ENCODE results near the gene CACNA1C.
"Not testable (repeated sequence)": the region's sequence is repeated elsewhere in the genome, so short reads cannot be mapped to it uniquely, and the experiment has no call there.

CACNA1C gene

GRCh38 chr12:2110849-2111566, 58.2 kb downstream of the CACNA1C start:
- DNase-seq (ENCODE audit: low read depth, low spot score) = no peak

- DNase-seq (ENCODE audit: low read depth, low spot score) = no peak
Observed at GRCh38 chr12:2111826-2112225, 59.0 kb downstream of the CACNA1C start.

- DNase-seq (ENCODE audit: low read depth, low spot score) = no peak
Observed at GRCh38 chr12:2112401-2112800, 59.6 kb downstream of the CACNA1C start.

DNA sequence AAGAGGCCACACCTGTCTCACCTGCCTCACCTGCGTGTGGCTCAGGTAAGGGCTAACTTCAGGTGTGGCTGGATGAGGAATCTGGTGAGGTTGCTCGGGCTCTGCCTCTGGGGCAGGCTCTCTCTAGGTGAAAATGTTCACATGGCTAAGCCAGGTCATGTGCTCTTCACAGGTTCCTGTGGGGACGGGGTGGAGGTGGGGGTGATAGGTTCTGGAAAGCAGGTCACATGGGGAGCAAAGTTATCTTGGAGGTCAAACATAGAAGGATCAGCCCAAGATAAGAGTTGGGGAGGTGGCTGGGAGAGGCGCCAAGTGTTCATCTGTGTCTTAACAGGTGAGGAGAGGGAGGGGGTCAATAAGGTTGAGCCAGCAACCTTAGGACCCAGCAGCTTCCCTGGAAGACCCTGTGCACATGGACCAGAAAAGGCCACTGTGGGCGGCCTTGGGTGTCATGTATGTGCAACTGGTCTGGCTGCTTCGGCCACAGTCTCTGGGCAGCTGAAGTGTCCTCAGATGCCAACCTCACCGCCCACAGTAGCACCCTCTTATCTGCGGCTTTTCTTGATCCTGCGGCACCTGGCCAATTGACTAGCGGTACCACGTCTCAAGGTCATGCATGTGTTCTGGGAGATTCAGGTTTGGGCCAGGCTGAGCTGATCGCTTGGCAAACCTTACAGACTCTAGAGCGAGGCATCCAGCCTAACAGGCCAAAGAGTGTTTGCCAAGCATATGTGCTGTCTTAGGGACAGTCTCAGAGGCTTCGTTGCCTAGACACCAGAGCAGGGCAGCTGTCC, 60.5 kb downstream of the CACNA1C start:
- DNase-seq (ENCODE audit: low read depth, low spot score) = no peak

DNA sequence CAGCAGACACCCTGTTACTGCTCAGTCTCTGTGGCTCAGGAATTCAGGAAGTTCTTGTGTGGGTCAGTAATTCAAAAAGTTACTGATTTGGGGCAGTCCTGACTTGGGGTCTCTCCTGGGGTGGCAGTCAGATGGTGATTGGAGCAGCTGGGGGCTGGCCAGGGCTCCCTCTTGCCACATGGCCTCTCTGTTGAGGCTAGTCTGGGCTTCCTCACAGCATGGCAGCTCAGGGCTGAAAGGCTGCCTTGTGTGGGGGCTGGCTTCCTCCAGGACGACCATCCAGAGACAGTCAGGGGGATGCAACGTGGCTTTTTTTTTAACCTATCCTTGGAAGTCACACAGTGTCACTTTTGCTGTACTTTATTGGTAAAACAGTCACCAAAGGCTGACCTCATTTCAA, 61.3 kb downstream of the CACNA1C start:
- no peak for DNase-seq (ENCODE audit: low read depth, low spot score)

DNA sequence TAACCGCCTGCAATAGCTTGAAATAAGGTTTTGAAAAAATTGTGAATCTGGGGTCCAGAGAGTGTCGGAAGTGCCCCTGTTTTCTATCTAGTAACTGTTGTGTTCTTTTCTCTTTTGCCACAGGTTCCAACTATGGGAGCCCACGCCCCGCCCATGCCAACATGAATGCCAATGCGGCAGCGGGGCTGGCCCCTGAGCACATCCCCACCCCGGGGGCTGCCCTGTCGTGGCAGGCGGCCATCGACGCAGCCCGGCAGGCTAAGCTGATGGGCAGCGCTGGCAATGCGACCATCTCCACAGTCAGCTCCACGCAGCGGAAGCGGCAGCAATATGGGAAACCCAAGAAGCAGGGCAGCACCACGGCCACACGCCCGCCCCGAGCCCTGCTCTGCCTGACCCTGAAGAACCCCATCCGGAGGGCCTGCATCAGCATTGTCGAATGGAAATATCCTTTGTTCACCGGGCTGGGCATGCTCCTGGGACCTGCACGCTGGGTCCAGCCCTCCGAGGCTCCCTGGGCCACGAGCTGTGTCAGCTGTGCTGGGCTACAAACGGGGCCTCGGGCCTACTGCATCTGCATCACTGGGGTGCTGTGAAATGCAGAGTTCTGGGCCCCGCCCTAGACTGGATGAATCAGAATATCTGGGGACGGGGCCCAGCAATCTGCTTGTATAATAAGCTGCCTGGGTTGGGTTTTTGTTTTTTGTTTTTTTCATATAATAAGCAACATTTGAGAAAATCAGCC, 62.5 kb downstream of the CACNA1C start:
- DNase-seq (ENCODE audit: low read depth, low spot score) = no peak

DNA sequence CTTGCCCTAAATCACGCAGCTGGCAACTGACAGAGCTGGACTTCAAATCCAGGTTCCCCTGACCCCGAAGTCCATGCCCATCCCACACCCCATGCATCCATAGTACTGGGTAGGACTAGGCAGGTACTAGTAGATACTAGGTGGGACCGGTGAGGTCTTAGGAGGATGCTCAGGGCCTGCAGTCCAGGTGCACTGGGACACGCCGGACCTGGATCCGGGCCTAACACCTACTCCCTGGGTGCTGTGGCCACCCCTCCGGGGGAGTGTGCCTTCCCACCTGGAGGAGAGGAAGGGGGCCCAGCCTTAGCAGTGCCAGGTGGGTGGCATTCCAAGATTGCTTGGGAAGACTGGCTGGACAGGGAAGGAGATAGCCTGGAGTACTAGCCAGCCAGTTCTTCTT, 64.8 kb downstream of the CACNA1C start:
- DNase-seq (ENCODE audit: low read depth, low spot score) = no peak

DNA sequence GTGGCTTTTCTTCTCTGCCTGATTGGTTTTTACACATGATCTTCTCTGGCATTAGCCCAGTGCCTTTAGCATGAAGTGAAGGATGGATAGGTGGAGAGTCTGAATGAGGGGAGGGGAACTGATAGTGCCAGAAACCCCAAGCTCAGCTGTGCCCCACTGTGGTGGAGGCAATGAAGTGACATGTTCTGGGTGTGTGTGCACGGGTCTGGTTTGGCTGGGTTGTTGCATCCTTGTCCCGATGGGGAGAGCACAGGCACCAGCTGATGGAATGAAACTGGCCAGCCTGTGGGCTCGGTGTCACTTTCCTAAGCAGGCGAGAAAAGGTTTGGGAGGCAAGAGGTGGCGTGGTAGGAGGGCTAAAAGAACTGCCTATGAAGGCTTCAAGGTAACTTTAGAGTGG, 65.3 kb downstream of the CACNA1C start:
- no peak for DNase-seq (ENCODE audit: low read depth, low spot score)

- no peak for DNase-seq (ENCODE audit: low read depth, low spot score)
Observed at GRCh38 chr12:2118481-2119255, 65.9 kb downstream of the CACNA1C start.

- no peak for DNase-seq (ENCODE audit: low read depth, low spot score)
Observed at GRCh38 chr12:2119266-2119665, 66.5 kb downstream of the CACNA1C start.

DNA sequence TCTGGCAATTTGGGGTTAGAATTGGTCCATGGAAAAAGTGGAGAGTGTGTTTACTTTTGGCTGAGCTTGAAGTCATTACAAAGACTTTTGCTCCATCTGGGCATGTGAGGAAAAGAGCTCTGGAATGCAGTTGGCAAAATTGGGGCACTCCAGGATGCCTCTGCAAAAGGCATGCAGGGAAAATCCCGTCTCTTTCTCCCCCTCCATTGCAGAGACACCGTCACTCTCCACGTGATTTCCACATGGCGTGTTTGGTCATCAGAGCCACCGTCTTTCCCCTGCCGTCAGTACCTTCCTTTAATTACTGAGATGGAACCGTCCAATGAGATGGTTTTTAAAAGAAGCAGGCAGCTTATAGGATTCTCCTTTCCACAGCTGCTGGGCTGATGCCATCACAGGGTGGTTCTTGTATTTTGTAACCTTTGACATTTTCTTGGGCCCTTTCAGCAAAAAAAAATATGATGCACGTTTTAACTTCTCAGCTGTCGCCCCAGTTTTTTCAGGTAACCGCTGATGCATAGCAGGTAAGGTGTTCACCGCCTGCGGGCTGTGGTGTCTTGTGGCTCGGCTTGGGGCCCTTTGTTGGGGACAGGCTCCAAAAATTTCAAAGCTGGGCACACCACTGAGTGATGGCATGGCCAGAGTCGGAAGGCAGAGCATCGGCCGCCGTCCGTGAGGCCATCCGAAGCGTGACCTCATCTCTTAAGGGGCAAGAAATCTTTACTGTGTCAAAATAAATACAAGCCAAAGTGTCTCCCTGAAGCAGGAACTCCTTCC, 68.4 kb downstream of the CACNA1C start:
- DNase-seq (ENCODE audit: low read depth, low spot score) = no peak

GRCh38 chr12:2124466-2125023, 71.8 kb downstream of the CACNA1C start:
- DNase-seq (ENCODE audit: low read depth, low spot score) = no peak

DNA sequence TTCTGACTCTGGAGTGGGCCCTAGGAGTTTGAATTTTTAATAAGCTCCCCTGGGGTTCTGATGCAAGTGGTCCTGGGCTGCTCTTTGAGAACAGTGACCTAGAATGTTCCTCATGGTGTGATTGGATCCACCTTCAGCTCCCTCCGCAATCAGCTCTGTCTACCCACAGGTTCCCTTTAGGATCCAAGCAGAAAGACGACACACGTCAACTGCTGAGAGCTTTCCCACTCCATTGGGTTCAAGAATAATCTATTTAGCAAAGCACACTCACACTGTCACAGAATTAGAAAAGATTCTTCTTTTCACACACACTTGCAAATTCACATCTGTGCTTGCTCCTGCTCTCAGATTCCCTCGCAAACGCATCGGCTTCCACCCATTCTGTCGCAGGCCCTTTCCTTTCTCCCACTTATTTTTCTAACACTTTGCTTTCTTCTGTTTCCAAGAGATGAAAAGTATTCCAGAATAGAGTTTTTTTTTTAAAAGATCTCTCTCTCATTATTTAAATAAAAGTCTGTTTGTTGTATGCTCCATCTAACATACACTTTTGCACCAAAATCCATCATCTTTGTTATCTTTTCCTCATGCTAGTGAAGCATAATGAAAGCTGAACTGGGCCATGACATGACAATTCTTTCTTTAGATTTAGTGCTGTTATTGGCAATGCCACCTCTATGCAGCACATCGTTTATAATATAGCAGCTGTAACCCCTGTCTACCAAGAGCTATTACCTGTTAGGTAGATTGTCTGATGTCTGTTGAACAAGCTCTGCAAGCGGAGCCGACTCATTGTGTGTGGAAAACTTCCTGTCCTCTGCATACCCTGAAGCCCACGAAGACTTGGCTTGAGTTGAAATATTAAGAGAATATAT, 73.1 kb downstream of the CACNA1C start:
- no peak for DNase-seq (ENCODE audit: low read depth, low spot score)

DNA sequence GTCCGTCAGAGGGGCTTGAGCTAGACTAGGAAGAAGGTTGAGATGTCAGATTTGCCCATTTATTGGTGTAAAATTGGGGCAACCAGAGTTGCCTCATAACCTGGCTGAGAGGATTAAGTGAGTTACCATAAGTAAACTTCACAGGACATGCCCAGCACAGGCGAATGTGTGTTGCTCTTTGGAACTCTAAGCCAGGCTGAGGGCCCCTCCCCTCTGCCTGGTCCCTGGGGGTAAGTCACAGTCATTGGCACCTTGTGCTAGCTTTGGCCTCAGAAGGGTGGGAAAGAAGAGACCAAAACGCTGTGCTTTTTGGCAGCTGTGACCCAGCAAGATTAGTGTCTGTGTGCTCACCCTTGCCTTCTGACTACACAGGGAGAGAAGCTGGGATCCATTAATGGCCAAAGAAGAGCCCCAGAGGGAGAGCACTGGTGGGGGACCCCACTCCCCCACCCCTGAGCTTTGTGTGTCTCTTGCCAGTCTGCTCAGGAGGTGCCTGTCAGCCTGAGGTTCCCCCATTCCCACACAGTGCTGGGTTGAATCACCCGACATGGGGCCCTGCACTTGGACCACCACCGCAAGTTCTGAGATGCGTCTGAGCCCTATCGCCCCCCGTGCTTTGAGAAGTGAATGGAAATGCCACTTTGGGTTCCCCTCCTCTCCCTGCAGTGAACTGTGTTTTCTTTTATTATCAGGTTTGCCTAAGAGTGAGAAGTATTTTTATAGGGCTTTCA, 74.1 kb downstream of the CACNA1C start:
- DNase-seq (ENCODE audit: low read depth, low spot score) = no peak

- no peak for DNase-seq (ENCODE audit: low read depth, low spot score)
Observed at GRCh38 chr12:2129076-2129475, 76.3 kb downstream of the CACNA1C start.

DNA sequence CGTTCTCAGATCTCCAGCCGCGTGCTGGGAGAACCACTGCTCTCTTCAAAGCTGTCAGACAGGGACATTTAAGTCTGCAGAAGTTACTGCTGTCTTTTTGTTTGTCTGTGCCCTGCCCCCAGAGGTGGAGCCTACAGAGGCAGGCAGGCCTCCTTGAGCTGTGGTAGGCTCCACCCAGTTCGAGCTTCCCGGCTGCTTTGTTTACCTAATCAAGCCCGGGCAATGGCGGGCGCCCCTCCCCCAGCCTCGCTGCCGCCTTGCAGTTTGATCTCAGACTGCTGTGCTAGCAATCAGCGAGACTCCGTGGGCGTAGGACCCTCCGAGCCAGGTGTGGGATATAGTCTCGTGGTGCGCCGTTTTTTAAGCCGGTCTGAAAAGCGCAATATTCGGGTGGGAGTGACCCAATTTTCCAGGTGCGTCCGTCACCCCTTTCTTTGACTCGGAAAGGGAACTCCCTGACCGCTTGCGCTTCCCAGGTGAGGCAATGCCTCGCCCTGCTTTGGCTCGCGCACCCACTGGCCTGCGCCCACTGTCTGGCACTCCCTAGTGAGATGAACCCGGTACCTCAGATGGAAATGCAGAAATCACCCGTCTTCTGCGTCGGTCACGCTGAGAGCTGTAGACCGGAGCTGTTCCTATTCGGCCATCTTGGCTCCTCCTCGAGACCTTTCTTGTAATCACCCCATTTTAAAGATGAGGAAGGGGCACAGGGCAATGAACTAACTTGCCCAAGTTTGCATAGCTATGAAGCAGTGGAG, 83.1 kb downstream of the CACNA1C start:
- DNase-seq (ENCODE audit: low read depth, low spot score) = not testable (repeated sequence)

DNA sequence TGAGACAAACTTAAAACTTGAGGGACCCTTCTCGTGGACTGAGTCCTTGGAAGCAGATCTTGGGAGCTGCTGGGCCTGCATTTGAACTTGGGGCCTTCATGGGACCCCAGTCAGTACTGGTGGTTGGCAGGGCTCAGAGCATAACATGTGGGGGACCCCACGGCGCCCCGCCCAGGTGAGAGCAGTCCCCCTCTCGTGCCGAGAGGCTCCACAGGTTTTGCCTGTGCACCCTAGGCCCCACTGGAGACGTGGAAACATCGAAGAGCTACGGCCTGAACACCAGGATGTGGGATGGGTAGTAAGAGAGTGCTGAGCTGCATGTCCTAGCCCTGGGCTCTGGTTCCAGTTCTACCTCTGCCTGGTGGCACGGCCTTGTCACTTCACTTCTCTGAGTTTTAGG, 84.1 kb downstream of the CACNA1C start:
- no peak for DNase-seq (ENCODE audit: low read depth, low spot score)

DNA sequence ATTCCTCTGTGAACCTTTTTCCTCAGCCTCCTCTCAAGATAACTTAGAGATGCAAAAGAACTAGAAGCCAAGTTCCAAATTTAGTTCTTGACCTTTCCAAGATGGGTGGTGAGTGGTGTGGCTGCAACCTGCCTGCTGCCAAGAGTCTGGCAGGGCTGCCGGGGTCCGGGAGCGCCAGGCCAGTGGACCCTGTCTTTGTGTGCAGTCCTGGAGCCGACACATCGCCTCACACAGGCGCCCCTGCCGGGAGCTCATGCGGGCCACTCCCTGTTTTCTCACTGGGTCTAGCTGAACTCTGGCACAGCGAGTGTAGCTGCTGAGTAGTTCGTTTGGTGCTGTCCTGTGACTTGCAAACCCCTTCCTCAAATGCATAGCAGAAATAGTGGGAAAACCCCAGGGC, 84.9 kb downstream of the CACNA1C start:
- DNase-seq (ENCODE audit: low read depth, low spot score) = no peak

Measured in smooth muscle cell of the brain vasculature (primary cell).